Right lobe of liver (tissue), 4 donors: Measurements from ENCODE around the gene ADAM11.

Source experiments
- POLR2A ChIP-seq: fragments of 450-650 bp; IDR thresholded peaks from one replicate; pipeline ENCODE4 v1.6.1; 2017; ENCODE audit warnings: antibody characterized with exemption, mild to moderate bottlenecking
- TF ChIP-seq, protein P1 (sequence below), 4 donors: fragments of 200-600 bp in 3 of 4; fragments of 450-650 bp in 1 of 4; IDR thresholded peaks; one replicate each; pipeline versions ENCODE4 v1.5.1 to v1.8.0; 2016 to 2022; ENCODE audit warnings: antibody characterized with exemption in 4 of 4, mild to moderate bottlenecking in 2 of 4
- donor health status: DM: no; HTN: no; CAD: no.
- donor health status: DM: no; HTN: no; CAD: no.
- donor health status: DM: no; HTN: yes; CAD: no.

GRCh38 chr17:44736551-44737240 lies 22.1 kb upstream of the ADAM11 start:
- TF ChIP-seq, protein P1, sequence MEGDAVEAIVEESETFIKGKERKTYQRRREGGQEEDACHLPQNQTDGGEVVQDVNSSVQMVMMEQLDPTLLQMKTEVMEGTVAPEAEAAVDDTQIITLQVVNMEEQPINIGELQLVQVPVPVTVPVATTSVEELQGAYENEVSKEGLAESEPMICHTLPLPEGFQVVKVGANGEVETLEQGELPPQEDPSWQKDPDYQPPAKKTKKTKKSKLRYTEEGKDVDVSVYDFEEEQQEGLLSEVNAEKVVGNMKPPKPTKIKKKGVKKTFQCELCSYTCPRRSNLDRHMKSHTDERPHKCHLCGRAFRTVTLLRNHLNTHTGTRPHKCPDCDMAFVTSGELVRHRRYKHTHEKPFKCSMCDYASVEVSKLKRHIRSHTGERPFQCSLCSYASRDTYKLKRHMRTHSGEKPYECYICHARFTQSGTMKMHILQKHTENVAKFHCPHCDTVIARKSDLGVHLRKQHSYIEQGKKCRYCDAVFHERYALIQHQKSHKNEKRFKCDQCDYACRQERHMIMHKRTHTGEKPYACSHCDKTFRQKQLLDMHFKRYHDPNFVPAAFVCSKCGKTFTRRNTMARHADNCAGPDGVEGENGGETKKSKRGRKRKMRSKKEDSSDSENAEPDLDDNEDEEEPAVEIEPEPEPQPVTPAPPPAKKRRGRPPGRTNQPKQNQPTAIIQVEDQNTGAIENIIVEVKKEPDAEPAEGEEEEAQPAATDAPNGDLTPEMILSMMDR (IDR thresholded peaks at IDR 0.05): no peak
- TF ChIP-seq POLR2A: no peak
